HepG2 (cell line): Measurements from ENCODE around the gene APOBEC3C. TPM values are rescaled to one million over a fixed set of nuclear protein-coding genes. Genes with fewer than 3 reads are reported as not detected.
A peak's percentile ranks its signal among the peaks of the same experiment; 100 is the strongest.

Source experiments
- ATAC-seq: fragments of 200-7000 bp; cut with Tn5 transposase; 3 replicates; pipeline ENCODE4 v1.9.1; 2020; ENCODE audit warnings: mild to moderate bottlenecking, moderate library complexity
- BruUV-seq: library from RNA; stranded (reverse); fragments of 400-500 nt; replicated peaks from 2 replicates; lab custom pipeline; 2021; lab: Mats Ljungman, UMichigan
- CTCF ChIA-PET: fragments of 300-600 bp; formaldehyde crosslinking; extraction: SDS; loops from one replicate; lab custom pipeline; 2021; ENCODE audit warnings: low total read pairs, inconsistent platforms, low intra/inter-chr PET ratio; lab: Yijun Ruan, JAX
- POLR2A ChIA-PET: fragments of 350-600 bp; sonication (Branson Sonifier 250); formaldehyde crosslinking; loops from one replicate; lab custom pipeline; 2020; ENCODE audit warnings: antibody characterized with exemption, inconsistent platforms; lab: Yijun Ruan, JAX
- DNase-seq: peaks from one replicate; pipeline ENCODE4 v3.0.0-alpha.2; 2015; ENCODE audit warnings: low spot score
- FAIRE-seq: peaks from 3 replicates; lab custom pipeline; 2011; peaks lifted over from hg19 to GRCh38; lab: Jason Lieb, UNC
- H2AFZ ChIP-seq: one replicate; pipeline ENCODE4 v1.6.1; 2011; ENCODE audit warnings: low read length, inconsistent platforms
- H3K27ac ChIP-seq: fragments of 300-600 bp; 3 replicates; pipeline ENCODE4 v1.8.0; 2011; ENCODE audit warnings: mixed run types, mild to moderate bottlenecking, mixed read lengths, low read length, inconsistent platforms; ENCODE audit not compliant: insufficient read depth; ENCODE audit errors: extremely low read length
- H3K27me3 ChIP-seq, 2 experiments: fragments of 200-600 bp in 1 of 2; 2 replicates in 1 of 2; 3 replicates in 1 of 2; pipeline versions ENCODE4 v1.6.0 to v1.8.0; 2011; ENCODE audit warnings: low read length in 2 of 2, mild to moderate bottlenecking in 2 of 2, moderate library complexity in 2 of 2, inconsistent platforms in 1 of 2; ENCODE audit not compliant: insufficient read depth in 2 of 2, control insufficient read depth in 1 of 2
- H3K36me3 ChIP-seq, 2 experiments: fragments of 200-600 bp in 1 of 2; replicated peaks in 1 of 2; 2 replicates in 1 of 2; 3 replicates in 1 of 2; pipeline versions ENCODE4 v1.5.1 to v1.8.0; 2011; ENCODE audit warnings: low read length in 2 of 2, inconsistent platforms in 1 of 2; ENCODE audit not compliant: insufficient read depth in 2 of 2, control insufficient read depth in 1 of 2
- H3K4me1 ChIP-seq: 2 replicates; pipeline ENCODE4 v1.5.1; 2012; ENCODE audit warnings: low read length, inconsistent platforms; ENCODE audit not compliant: insufficient read depth
- H3K4me2 ChIP-seq: 2 replicates; pipeline ENCODE4 v1.6.0; 2011; ENCODE audit warnings: low read depth, low read length, inconsistent platforms
- H3K4me3 ChIP-seq, 3 experiments: fragments of 200-600 bp in 1 of 3; sonication (generic), shearing (Covaris generic) in 1 of 3; replicated peaks in 1 of 3; 2 replicates each; pipeline ENCODE4 v1.5.1; 2011 to 2016; ENCODE audit warnings: low read length in 3 of 3, inconsistent platforms in 2 of 3, low read depth in 2 of 3, mild to moderate bottlenecking in 2 of 3, control low read depth in 1 of 3, mixed read lengths in 1 of 3; ENCODE audit not compliant: insufficient read depth in 1 of 3
- H3K79me2 ChIP-seq: one replicate; pipeline ENCODE4 v1.6.1; 2011; ENCODE audit warnings: low read length, inconsistent platforms; ENCODE audit not compliant: insufficient read depth
- H3K9ac ChIP-seq: 2 replicates; pipeline ENCODE4 v1.6.0; 2011; ENCODE audit warnings: mild to moderate bottlenecking, low read depth, low read length, inconsistent platforms; ENCODE audit not compliant: insufficient read depth
- H3K9me3 ChIP-seq: 2 replicates; pipeline ENCODE4 v1.5.1; 2012; ENCODE audit warnings: mild to moderate bottlenecking, low read length
- H4K20me1 ChIP-seq: 2 replicates; pipeline ENCODE4 v1.6.0; 2011; ENCODE audit warnings: inconsistent platforms, mild to moderate bottlenecking, low read length, moderate library complexity; ENCODE audit not compliant: insufficient read depth
- CTCF ChIP-seq: sonication (generic); formaldehyde crosslinking; IDR thresholded peaks from 2 replicates; pipeline ENCODE4 v1.5.0; 2020; ENCODE audit warnings: mild to moderate bottlenecking, missing genetic modification reagents, moderate library complexity
- TFE3 ChIP-seq: IDR thresholded peaks from 2 replicates; pipeline ENCODE4 v1.6.1; 2016
- ZNF362 ChIP-seq: sonication (generic); formaldehyde crosslinking; IDR thresholded peaks from 2 replicates; pipeline ENCODE4 v1.4.0; 2020; ENCODE audit warnings: missing genetic modification reagents, mild to moderate bottlenecking, borderline replicate concordance
- WGBS: methylation state at CpG from one replicate; pipeline ENCODE4 v1.1.6; 2017; ENCODE audit warnings: low lambda C conversion rate; 5-methylcytosine and 5-hydroxymethylcytosine counted together
- in situ Hi-C: cut with HindIII; loops from 2 replicates; pipeline ENCODE4 v1.10.0; 2017; ENCODE audit warnings: low pct_unique_long_range_greater_than_20kb; ENCODE audit not compliant: extremely low pct_ligation_motif_present
- intact Hi-C: fragments of 100-400 bp; cut with micrococcal nuclease; formaldehyde crosslinking; loops from one replicate; pipeline ENCODE4 v1.10.0; 2022; ENCODE audit not compliant: unreplicated experiment
- polyA plus RNA-seq, 8 experiments: library from polyadenylated mRNA; depleted of rRNA in 3 of 8; stranded (reverse) in 7 of 8; unstranded in 1 of 8; fragments of >200 nt; fragmentation: Illumina TruSeq in 4 of 8; extraction: Trizol in 4 of 8; gene quantifications; 2 replicates each; pipeline versions ENCODE4 v1.2.1 to v1.2.3, GENCODE V29; 2011 to 2016; ENCODE audit warnings: low read depth in 4 of 8, missing spikeins in 1 of 8, mixed read lengths in 1 of 8; ENCODE audit not compliant: insufficient read depth in 1 of 8
- total RNA-seq, 5 experiments: library from RNA; depleted of rRNA; stranded (reverse); fragments of >200 nt; fragmentation: Illumina TruSeq; extraction: Trizol; gene quantifications; 2 replicates each; pipeline ENCODE4 v1.2.3, GENCODE V29; 2016; ENCODE audit warnings: low read depth in 1 of 5

The APOBEC3C gene
- total and polyA plus RNA-seq, 2 of the 13 experiments (the other 11 are each of a cell fraction or from before 2014, with no cell fraction given) = 8.9 to 27.6 TPM

GRCh38 chr22:38964989-38965388, 49.1 kb upstream of the APOBEC3C start:
- no peaks in the 10 kb centered on the region for H3K36me3 ChIP-seq
- no peaks in the 10 kb centered on the region for H3K79me2 ChIP-seq
- no peak overlapping the region for H3K9ac ChIP-seq
- no peak for TF ChIP-seq TFE3 (CRISPR knock-in tag)
- in situ Hi-C loops (no loop called here), intact Hi-C loops (no loop called here)
- FAIRE-seq (no peak), DNase-seq (no peak), ATAC-seq (no peak)
- H4K20me1 ChIP-seq = no peaks in the 10 kb centered on the region
- ChIA-PET CTCF (no interaction called here), POLR2A (no interaction called here)
- no CpG with 5 or more reads among the region's 4 CpGs for WGBS
- no TSS peak for BruUV-seq
- peaks cover 6 to 19% of the 10 kb centered on the region in 2 experiments; a peak in 4 of 5 replicates for H3K27me3 ChIP-seq
- H2AFZ ChIP-seq = no peak overlapping the region
- H3K4me2 ChIP-seq = no peak overlapping the region
- H3K4me3 ChIP-seq = no peak overlapping the region
- no peaks in the 10 kb centered on the region for H3K9me3 ChIP-seq
- H3K4me1 ChIP-seq = peaks cover 26% of the 10 kb centered on the region
- no peak overlapping the region for H3K27ac ChIP-seq

GRCh38 chr22:38965614-38966379, 48.3 kb upstream of the APOBEC3C start:
- FAIRE-seq (no peak), DNase-seq (no peak), ATAC-seq (no peak)
- Histone ChIP-seq H3K27me3 (peaks cover 7 to 19% of the 10 kb centered on the region in 2 experiments; a peak in 4 of 5 replicates), H3K9ac (no peak overlapping the region), H3K4me2 (no peak overlapping the region), H3K79me2 (no peaks in the 10 kb centered on the region), H3K27ac (no peak overlapping the region), H3K9me3 (no peaks in the 10 kb centered on the region), H2AFZ (no peak overlapping the region), H3K4me3 (no peak overlapping the region), H3K36me3 (no peaks in the 10 kb centered on the region), H4K20me1 (no peaks in the 10 kb centered on the region), H3K4me1 (peaks cover 26% of the 10 kb centered on the region)
- intact Hi-C loops (no loop called here), in situ Hi-C loops (no loop called here)
- TF ChIP-seq CTCF (CRISPR knock-in tag) (0 out of 2 replicates have a peak, but pooled peaks have one; percentile 24), ZNF362 (CRISPR knock-in tag) (no peak)
- ChIA-PET CTCF (no interaction called here), POLR2A (no interaction called here)
- WGBS = 38% methylated on average over 8 of the region's 14 CpGs
- no TSS peak for BruUV-seq
